Transverse colon (tissue), 4 donors: ENCODE measurements around the gene KLHL9. TPM values are rescaled to one million over a fixed set of nuclear protein-coding genes. Genes with fewer than 3 reads are reported as not detected.
A peak's percentile ranks its signal among the peaks of the same experiment; 100 is the strongest.

Source experiments
- DNase-seq: peaks from one replicate; pipeline ENCODE4 v3.0.0-alpha.2; 2019
- H3K27ac ChIP-seq, 4 donors: fragments of 200-600 bp; sonication (generic); 2 replicates each; pipeline ENCODE4 v1.5.1; 2016 to 2018; ENCODE audit warnings: inconsistent platforms in 4 of 4
- H3K27me3 ChIP-seq: fragments of 200-600 bp; sonication (generic); 2 replicates; pipeline ENCODE4 v1.5.1; 2017; ENCODE audit warnings: inconsistent platforms
- H3K36me3 ChIP-seq, 4 donors: fragments of 200-600 bp; sonication (generic); 2 replicates each; pipeline ENCODE4 v1.5.1; 2017 to 2019; ENCODE audit warnings: inconsistent platforms in 4 of 4
- H3K4me1 ChIP-seq, 4 donors: fragments of 200-600 bp; sonication (generic); 2 replicates each; pipeline ENCODE4 v1.5.1; 2017 to 2020; ENCODE audit warnings: inconsistent platforms in 4 of 4
- H3K4me3 ChIP-seq, 4 donors: fragments of 200-600 bp; sonication (generic); 1 replicate in 1 of 4; 2 replicates in 3 of 4; pipeline versions ENCODE4 v1.5.1 to v1.6.1; 2017 to 2019; ENCODE audit warnings: inconsistent platforms in 4 of 4
- H3K9me3 ChIP-seq, 2 donors: fragments of 200-600 bp; sonication (generic); 2 replicates each; pipeline ENCODE4 v1.5.1; 2017 to 2019; ENCODE audit warnings: inconsistent platforms in 2 of 2
- CTCF ChIP-seq, 5 experiments: fragments of 200-600 bp in 3 of 5; fragments of 450-650 bp in 2 of 5; sonication (generic) in 3 of 5; IDR thresholded peaks; 1 replicate in 2 of 5; 2 replicates in 3 of 5; pipeline ENCODE4 v1.5.1; 2016 to 2017; ENCODE audit warnings: antibody characterized with exemption in 5 of 5, inconsistent platforms in 3 of 5, mild to moderate bottlenecking in 2 of 5, moderate library complexity in 1 of 5
- EP300 ChIP-seq: sonication (generic); formaldehyde crosslinking; IDR thresholded peaks from one replicate; pipeline ENCODE4 v1.6.1; 2017; ENCODE audit warnings: antibody characterized with exemption, low read depth
- POLR2A ChIP-seq: fragments of 450-650 bp; IDR thresholded peaks from one replicate; pipeline ENCODE4 v1.6.1; 2016; ENCODE audit warnings: antibody characterized with exemption, mild to moderate bottlenecking, moderate library complexity
- POLR2AphosphoS5 ChIP-seq, 3 donors: sonication (generic); formaldehyde crosslinking; IDR thresholded peaks; one replicate each; pipeline ENCODE4 v1.6.1; 2016; ENCODE audit warnings: antibody characterized with exemption in 3 of 3
- WGBS, 2 donors: methylation state at CpG; one replicate each; pipeline ENCODE4 v1.1.5; 2018; ENCODE audit warnings: low coverage in 1 of 2; 5-methylcytosine and 5-hydroxymethylcytosine counted together
- in situ Hi-C, 4 donors: fragments of 200-750 bp; cut with MboI; loops; one replicate each; pipeline versions ENCODE4 v1.15.0 to v1.15.1; 2017; ENCODE audit warnings: low sequenced_read_pairs in 3 of 4, low pct_ligation_motif_present in 1 of 4, low pct_unique_long_range_greater_than_20kb in 1 of 4
- intact Hi-C: fragments of 100-400 bp; cut with DNase I; formaldehyde crosslinking; loops from one replicate; pipeline ENCODE4 v1.15.1; 2023; ENCODE audit warnings: low total_unique reads
- total RNA-seq, 4 donors: library from RNA; depleted of rRNA; stranded (reverse); fragments of >200 nt; gene quantifications; one replicate each; pipeline ENCODE4 v1.1.0, GENCODE V29; 2016

Gene KLHL9
- total RNA-seq, 4 donors from 2014 or later: 4.6 to 27.2 (median 19.5) TPM

- Histone ChIP-seq H3K9me3 (no peaks in the 10 kb centered on the region), H3K27ac (no peak overlapping the region), H3K4me1 (peaks cover 6 to 68% (median 38%) of the 10 kb centered on the region in 4 donors), H3K27me3 (no peaks in the 10 kb centered on the region), H3K4me3 (peak overlapping the region in 1 of 4 donors; percentile 67), H3K36me3 (no peaks in the 10 kb centered on the region)
- DNase-seq: no peak
- in situ Hi-C loops: no loop called here
- intact Hi-C loops: no loop called here
- 97% methylated on average over 2 of the region's 2 CpGs; no CpG with 5 or more reads in 1 of the 2 donors for WGBS, 2 donors
- no peak for TF ChIP-seq POLR2A
- TF ChIP-seq CTCF (IDR thresholded peaks at IDR 0.05): no peak
- no peak for TF ChIP-seq EP300
- TF ChIP-seq POLR2AphosphoS5 (IDR thresholded peaks at IDR 0.05): no peak
Observed at GRCh38 chr9:21333226-21333625, 2.0 kb downstream of the KLHL9 start.

GRCh38 chr9:21331676-21332402 lies 3.4 kb downstream of the KLHL9 start:
- in situ Hi-C loops (no loop called here), intact Hi-C loops (no loop called here)
- WGBS, 2 donors: 53 to 64% methylated on average over 5 of the region's 5 CpGs
- Histone ChIP-seq H3K27ac (no peak overlapping the region), H3K9me3 (no peaks in the 10 kb centered on the region), H3K4me1 (peaks cover 6 to 82% (median 38%) of the 10 kb centered on the region in 4 donors), H3K36me3 (no peaks in the 10 kb centered on the region), H3K4me3 (no peak overlapping the region), H3K27me3 (no peaks in the 10 kb centered on the region)
- no peak for DNase-seq
- TF ChIP-seq POLR2A (no peak), EP300 (no peak), CTCF (IDR thresholded peaks at IDR 0.05) (no peak), POLR2AphosphoS5 (IDR thresholded peaks at IDR 0.05) (no peak)

- intact Hi-C loops: loop anchor here (5.0 kb wide), 1 partner anchor 71 kb away; no protein-coding TSS in a partner anchor
- Histone ChIP-seq H3K4me1 (peaks cover 0 to 47% (median 13%) of the 10 kb centered on the region in 4 donors), H3K4me3 (no peak overlapping the region), H3K27ac (no peak overlapping the region), H3K9me3 (no peaks in the 10 kb centered on the region), H3K36me3 (peaks cover 0 to 7% (median 0%) of the 10 kb centered on the region in 4 donors), H3K27me3 (no peaks in the 10 kb centered on the region)
- TF ChIP-seq POLR2AphosphoS5 (IDR thresholded peaks at IDR 0.05): no peak
- peak; percentile 54 to 65 (median 62) for TF ChIP-seq CTCF (IDR thresholded peaks at IDR 0.05)
- DNase-seq: no peak
- in situ Hi-C loops: loop anchor here in 2 of 4 donors (10.0 kb wide), 3 partner anchors 68 to 468 kb away; partner anchors contain the start of gene IFNA1 (in 1 of the 2)
- WGBS, 2 donors: 31 to 36% methylated on average over 2 of the region's 2 CpGs
Observed at GRCh38 chr9:21326526-21327139, 8.6 kb downstream of the KLHL9 start.

GRCh38 chr9:21324047-21324446 lies 11.2 kb downstream of the KLHL9 start:
- in situ Hi-C loops (loop anchor here (10.0 to 25.0 kb wide), 5 partner anchors 71 to 471 kb away; partner anchors contain the start of gene IFNA1 (in 2 of the 4)), intact Hi-C loops (loop anchor here (5.0 kb wide), 1 partner anchor 133 kb away; no protein-coding TSS in a partner anchor)

More at GRCh38 chr9:21324047-21324446, 11.2 kb downstream of the KLHL9 start:
- WGBS, 2 donors: 76 to 86% methylated on average over 4 of the region's 4 CpGs
- TF ChIP-seq EP300 (no peak), POLR2AphosphoS5 (IDR thresholded peaks at IDR 0.05) (no peak), POLR2A (no peak), CTCF (IDR thresholded peaks at IDR 0.05) (no peak)
- no peak overlapping the region for H3K4me3 ChIP-seq
- H3K9me3 ChIP-seq: no peaks in the 10 kb centered on the region
- H3K4me1 ChIP-seq: peaks cover 0 to 23% (median 4%) of the 10 kb centered on the region in 4 donors
- H3K27ac ChIP-seq: no peak overlapping the region
- no peak for DNase-seq
- H3K36me3 ChIP-seq: peaks cover 0 to 8% (median 0%) of the 10 kb centered on the region in 4 donors
- H3K27me3 ChIP-seq: no peaks in the 10 kb centered on the region
